Lung (tissue), 12 donors: ENCODE measurements around the gene GIMAP2. TPM values are rescaled to one million over a fixed set of nuclear protein-coding genes. Genes with fewer than 3 reads are reported as not detected.
A peak's percentile ranks its signal among the peaks of the same experiment; 100 is the strongest.
"Not testable (repeated sequence)": the region's sequence is repeated elsewhere in the genome, so short reads cannot be mapped to it uniquely, and the experiment has no call there.

Experiments
- ATAC-seq: fragments of 200-7000 bp; cut with Tn5 transposase; one replicate; pipeline ENCODE4 v1.9.1; 2020; ENCODE audit warnings: moderate number of reproducible peaks; ENCODE audit not compliant: insufficient read depth, low FRiP score
- DNase-seq, 3 donors: peaks; one replicate each; pipeline ENCODE4 v3.0.0-alpha.2; 2013 to 2017
- H3K27ac ChIP-seq, 2 donors: one replicate each; pipeline ENCODE4 v1.5.1; 2013; ENCODE audit warnings: mild to moderate bottlenecking in 2 of 2, moderate library complexity in 2 of 2, control low read depth in 1 of 2, inconsistent platforms in 1 of 2, low read depth in 1 of 2, low read length in 1 of 2
- H3K27me3 ChIP-seq, 3 donors: one replicate each; pipeline ENCODE4 v1.5.1; 2013; ENCODE audit warnings: low read length in 2 of 3; ENCODE audit not compliant: control insufficient read depth in 3 of 3, insufficient read depth in 3 of 3
- H3K36me3 ChIP-seq, 4 donors: one replicate each; pipeline ENCODE4 v1.5.1; 2013; ENCODE audit warnings: low read length in 4 of 4, mild to moderate bottlenecking in 1 of 4, moderate library complexity in 1 of 4; ENCODE audit not compliant: control insufficient read depth in 4 of 4, insufficient read depth in 4 of 4
- H3K4me1 ChIP-seq, 5 donors: one replicate each; pipeline ENCODE4 v1.5.1; 2013; ENCODE audit warnings: low read length in 5 of 5, mild to moderate bottlenecking in 2 of 5, moderate library complexity in 1 of 5; ENCODE audit not compliant: control insufficient read depth in 5 of 5, insufficient read depth in 5 of 5
- H3K4me3 ChIP-seq: one replicate; pipeline ENCODE4 v1.5.1; 2013; ENCODE audit warnings: mild to moderate bottlenecking, control low read depth, moderate library complexity
- H3K9ac ChIP-seq, 2 donors: one replicate each; pipeline ENCODE4 v1.5.1; 2013; ENCODE audit warnings: low read length in 2 of 2, control low read depth in 1 of 2; ENCODE audit not compliant: insufficient read depth in 1 of 2
- H3K9me3 ChIP-seq, 4 donors: one replicate each; pipeline ENCODE4 v1.5.1; 2013; ENCODE audit warnings: low read length in 3 of 4, mild to moderate bottlenecking in 1 of 4, moderate library complexity in 1 of 4; ENCODE audit not compliant: control insufficient read depth in 4 of 4, insufficient read depth in 3 of 4
- WGBS, 2 donors: extraction: QIAGEN DNeasy Blood & Tissue Kit; methylation state at CpG; one replicate each; pipeline ENCODE4 v1.1.7; 2013; 5-methylcytosine and 5-hydroxymethylcytosine counted together
- polyA plus RNA-seq, 2 donors: library from polyadenylated mRNA; stranded (reverse); fragments of 200-250 nt; gene quantifications; one replicate each; pipeline ENCODE4 v1.2.1, GENCODE V29; 2013
- total RNA-seq, 2 donors: library from RNA; depleted of rRNA in 1 of 2; stranded (reverse); fragments of >200 nt in 1 of 2; gene quantifications; one replicate each; pipeline ENCODE4 v1.2.1, GENCODE V29; 2014 to 2021
- TF ChIP-seq, protein P1 (sequence below): IDR thresholded peaks from 2 replicates; pipeline ENCODE4 v1.5.1; 2012; ENCODE audit warnings: mild to moderate bottlenecking; ENCODE audit errors: control extremely low read depth, extremely low read depth
- donor health status: control.
- donor health status: control.
- donor health status: Bipolar disorder and iron deficiency.
- donor health status: healthy.
- donor health status: DM: yes; HTN: yes; CAD: no.

The GIMAP2 gene
- total and polyA plus RNA-seq, 4 donors: 10.7 to 24.9 (median 18.1) TPM

DNA sequence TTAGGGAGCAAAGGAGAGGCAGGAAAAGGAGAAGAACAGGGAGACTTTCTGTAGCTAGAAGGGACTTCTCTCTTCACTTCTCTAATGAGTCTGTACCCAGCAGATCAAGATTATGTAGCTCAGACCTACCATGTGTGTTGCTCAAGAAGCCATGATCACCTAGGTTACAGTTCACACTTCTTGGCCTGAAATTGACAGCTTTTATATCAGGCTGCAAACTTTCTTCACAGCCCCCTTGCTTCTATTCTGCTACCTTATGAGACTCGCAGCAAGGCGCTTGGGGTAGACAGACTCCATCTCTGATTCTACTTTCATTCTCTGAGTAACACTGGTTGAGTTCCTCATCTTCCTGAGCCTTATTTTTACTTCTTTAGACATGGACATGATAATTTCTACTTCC lies 19.6 kb upstream of the GIMAP2 start:
- DNase-seq: no peak
- H3K27ac ChIP-seq: peak overlapping the region in 1 of 2 donors; percentile 42
- peaks cover 0 to 4% (median 1%) of the 10 kb centered on the region in 4 donors for H3K9me3 ChIP-seq
- no peak for ATAC-seq
- no peak overlapping the region for H3K4me3 ChIP-seq
- no peak overlapping the region for H3K9ac ChIP-seq
- H3K27me3 ChIP-seq: no peaks in the 10 kb centered on the region
- no peaks in the 10 kb centered on the region for H3K36me3 ChIP-seq
- peaks cover 0 to 4% (median 0%) of the 10 kb centered on the region in 5 donors for H3K4me1 ChIP-seq
- WGBS, 2 donors: 90 to 94% methylated on average over 2 of the region's 2 CpGs
- TF ChIP-seq, protein P1, sequence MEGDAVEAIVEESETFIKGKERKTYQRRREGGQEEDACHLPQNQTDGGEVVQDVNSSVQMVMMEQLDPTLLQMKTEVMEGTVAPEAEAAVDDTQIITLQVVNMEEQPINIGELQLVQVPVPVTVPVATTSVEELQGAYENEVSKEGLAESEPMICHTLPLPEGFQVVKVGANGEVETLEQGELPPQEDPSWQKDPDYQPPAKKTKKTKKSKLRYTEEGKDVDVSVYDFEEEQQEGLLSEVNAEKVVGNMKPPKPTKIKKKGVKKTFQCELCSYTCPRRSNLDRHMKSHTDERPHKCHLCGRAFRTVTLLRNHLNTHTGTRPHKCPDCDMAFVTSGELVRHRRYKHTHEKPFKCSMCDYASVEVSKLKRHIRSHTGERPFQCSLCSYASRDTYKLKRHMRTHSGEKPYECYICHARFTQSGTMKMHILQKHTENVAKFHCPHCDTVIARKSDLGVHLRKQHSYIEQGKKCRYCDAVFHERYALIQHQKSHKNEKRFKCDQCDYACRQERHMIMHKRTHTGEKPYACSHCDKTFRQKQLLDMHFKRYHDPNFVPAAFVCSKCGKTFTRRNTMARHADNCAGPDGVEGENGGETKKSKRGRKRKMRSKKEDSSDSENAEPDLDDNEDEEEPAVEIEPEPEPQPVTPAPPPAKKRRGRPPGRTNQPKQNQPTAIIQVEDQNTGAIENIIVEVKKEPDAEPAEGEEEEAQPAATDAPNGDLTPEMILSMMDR: no peak

DNA sequence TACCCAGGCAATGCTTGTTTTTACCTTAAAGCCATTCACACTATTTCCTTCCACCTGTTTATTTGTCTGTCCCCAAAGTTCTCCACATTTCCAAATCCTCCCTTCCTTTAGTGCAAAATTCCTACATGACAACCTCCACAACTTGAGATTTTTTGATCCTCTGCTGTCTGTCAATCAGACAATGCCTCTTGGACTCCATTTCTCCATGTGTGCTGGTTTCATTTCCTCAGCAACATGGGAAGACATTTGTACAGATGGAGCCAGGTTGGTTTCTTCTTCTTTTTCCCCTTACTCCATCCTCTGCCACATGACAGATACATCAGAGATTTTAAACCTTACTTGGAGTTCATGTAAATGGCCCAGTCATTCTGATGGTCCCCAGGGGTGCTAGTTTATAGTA lies 19.1 kb upstream of the GIMAP2 start:
- H3K36me3 ChIP-seq: no peaks in the 10 kb centered on the region
- no peak overlapping the region for H3K27ac ChIP-seq
- H3K4me3 ChIP-seq: no peak overlapping the region
- H3K4me1 ChIP-seq: peaks cover 0 to 3% (median 0%) of the 10 kb centered on the region in 5 donors
- DNase-seq: no peak
- TF ChIP-seq, protein P1: no peak
- H3K9me3 ChIP-seq: peaks cover 0 to 4% (median 1%) of the 10 kb centered on the region in 4 donors
- no peak for ATAC-seq
- H3K9ac ChIP-seq: no peak overlapping the region
- H3K27me3 ChIP-seq: no peaks in the 10 kb centered on the region

DNA sequence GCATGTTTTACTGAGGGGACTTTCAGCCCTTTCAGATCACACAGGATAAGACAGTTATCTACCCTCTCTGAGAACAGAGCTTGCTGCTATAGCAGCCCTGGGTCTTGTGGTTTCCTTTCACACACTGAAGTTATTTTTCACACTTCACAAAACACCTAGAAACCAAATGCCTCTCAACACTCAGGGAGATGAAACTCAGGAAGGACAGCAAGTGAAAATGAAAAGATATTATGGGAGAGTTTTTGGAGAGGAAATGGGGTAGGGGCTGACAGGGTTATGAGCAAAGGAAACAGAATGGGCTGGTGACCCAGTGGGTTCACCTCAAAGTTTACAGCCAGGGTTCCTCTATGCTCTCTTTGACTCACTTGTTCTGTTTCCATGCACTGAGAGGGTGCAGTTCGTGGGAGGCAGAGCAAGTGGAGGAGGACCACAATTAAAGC lies 17.0 kb upstream of the GIMAP2 start:
- 43 to 52% methylated on average over 1 of the region's 1 CpG for WGBS, 2 donors
- Histone ChIP-seq H3K27ac (no peak overlapping the region), H3K36me3 (no peaks in the 10 kb centered on the region), H3K4me3 (no peak overlapping the region), H3K4me1 (peaks cover 0 to 3% (median 0%) of the 10 kb centered on the region in 5 donors), H3K9me3 (peaks cover 0 to 4% (median 1%) of the 10 kb centered on the region in 4 donors), H3K9ac (no peak overlapping the region), H3K27me3 (no peaks in the 10 kb centered on the region)
- DNase-seq (no peak), ATAC-seq (no peak)
- TF ChIP-seq, protein P1: no peak

DNA sequence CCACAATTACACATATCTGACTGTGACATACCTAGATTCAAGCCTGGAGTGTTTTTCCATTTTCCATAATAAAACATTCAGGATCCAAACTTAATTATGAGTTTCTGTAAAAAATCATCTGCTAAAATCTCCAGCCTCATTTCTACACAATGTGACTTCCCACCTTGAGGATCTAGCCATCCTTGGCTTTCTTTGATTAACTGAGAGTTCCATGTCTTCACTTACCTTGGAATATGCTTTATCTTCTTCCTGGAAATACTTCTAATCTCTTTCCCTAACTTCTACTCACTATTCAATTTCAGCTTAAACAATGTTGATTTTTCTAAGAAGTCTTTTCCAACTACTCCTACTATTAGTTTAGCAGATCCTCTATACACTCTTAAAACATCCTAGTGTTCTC lies 16.5 kb upstream of the GIMAP2 start:
- Histone ChIP-seq H3K9ac (no peak overlapping the region), H3K4me1 (no peaks in the 10 kb centered on the region), H3K27ac (no peak overlapping the region), H3K9me3 (peaks cover 0 to 4% (median 1%) of the 10 kb centered on the region in 4 donors), H3K4me3 (no peak overlapping the region), H3K27me3 (no peaks in the 10 kb centered on the region), H3K36me3 (no peaks in the 10 kb centered on the region)
- no peak for DNase-seq
- TF ChIP-seq, protein P1: no peak
- ATAC-seq: no peak

DNA sequence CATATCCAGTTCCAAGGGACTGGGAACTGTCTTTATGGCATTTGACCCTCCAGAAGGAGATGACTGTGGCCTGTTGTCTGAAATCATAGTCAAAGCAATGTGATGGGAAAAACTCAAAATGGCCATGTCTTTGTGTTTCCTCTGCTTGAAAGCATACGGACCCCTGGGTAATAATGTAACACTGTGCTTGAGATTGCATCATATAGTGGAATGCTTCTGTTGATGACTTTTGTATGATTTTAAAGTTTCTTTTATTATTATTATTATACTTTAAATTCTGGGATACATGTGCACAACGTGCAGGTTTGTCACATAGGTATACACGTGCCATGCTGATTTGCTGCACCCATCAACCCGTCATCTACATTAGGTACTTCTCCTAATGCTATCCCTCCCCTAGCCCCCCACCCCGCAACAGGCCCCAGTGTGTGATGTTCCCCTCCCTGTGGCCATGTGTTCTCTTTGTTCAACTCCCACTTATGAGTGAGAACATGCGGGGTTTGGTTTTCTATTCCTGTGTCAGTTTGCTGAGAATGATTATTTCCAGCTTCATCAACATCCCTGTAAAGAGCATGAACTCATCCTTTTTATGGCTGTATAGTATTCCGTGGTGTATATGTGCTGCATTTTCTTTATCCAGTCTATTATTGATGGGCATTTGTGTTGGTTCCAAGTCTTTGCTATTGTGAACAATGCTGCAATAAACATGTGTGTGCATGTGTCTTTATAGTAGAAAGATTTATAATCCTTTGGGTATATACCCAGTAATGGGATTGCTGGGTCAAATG lies 13.5 kb upstream of the GIMAP2 start:
- not testable (repeated sequence) for ATAC-seq, H3K27me3 ChIP-seq, H3K36me3 ChIP-seq, H3K9ac ChIP-seq, H3K9me3 ChIP-seq, H3K4me3 ChIP-seq, H3K27ac ChIP-seq
- WGBS, 2 donors: 93% methylated on average over 7 of the region's 7 CpGs
- H3K4me1 ChIP-seq: peaks cover 0 to 13% (median 0%) of the 10 kb centered on the region in 5 donors
- peak in 1 of 3 donors; percentile 21 for DNase-seq
